Brain microvascular endothelial cell (primary cell): ENCODE data around the gene ADARB2.
"Not testable (repeated sequence)": the region's sequence is repeated elsewhere in the genome, so short reads cannot be mapped to it uniquely, and the experiment has no call there.

Experiments
- DNase-seq: peaks from one replicate; pipeline ENCODE4 v3.0.0-alpha.2; 2020
- H3K27ac ChIP-seq: fragments of 250-450 bp; sonication (Bioruptor Pico); 2 replicates; pipeline ENCODE4 v1.5.1; 2020; ENCODE audit warnings: mild to moderate bottlenecking, moderate library complexity
- H3K27me3 ChIP-seq: fragments of 250-450 bp; sonication (Bioruptor Pico); replicated peaks from 2 replicates; pipeline ENCODE4 v1.5.1; 2020; ENCODE audit warnings: mild to moderate bottlenecking
- H3K36me3 ChIP-seq: fragments of 250-450 bp; sonication (Bioruptor Pico); replicated peaks from 2 replicates; pipeline ENCODE4 v1.5.1; 2020; ENCODE audit warnings: mild to moderate bottlenecking
- H3K4me3 ChIP-seq: 2 replicates; pipeline ENCODE4 v1.5.1; 2011; ENCODE audit warnings: low read depth, mild to moderate bottlenecking, control low read depth, low read length, moderate library complexity
- CTCF ChIP-seq: IDR thresholded peaks from 2 replicates; pipeline ENCODE4 v1.5.1; 2011; ENCODE audit warnings: low read depth, mild to moderate bottlenecking, moderate library complexity, low read length, control low read depth, inconsistent platforms; ENCODE audit errors: missing control alignments
- in situ Hi-C: cut with HindIII; loops from 2 replicates; pipeline ENCODE4 v1.10.0; 2017; ENCODE audit warnings: low sequenced_read_pairs, low pct_ligation_motif_present

Gene ADARB2

DNA sequence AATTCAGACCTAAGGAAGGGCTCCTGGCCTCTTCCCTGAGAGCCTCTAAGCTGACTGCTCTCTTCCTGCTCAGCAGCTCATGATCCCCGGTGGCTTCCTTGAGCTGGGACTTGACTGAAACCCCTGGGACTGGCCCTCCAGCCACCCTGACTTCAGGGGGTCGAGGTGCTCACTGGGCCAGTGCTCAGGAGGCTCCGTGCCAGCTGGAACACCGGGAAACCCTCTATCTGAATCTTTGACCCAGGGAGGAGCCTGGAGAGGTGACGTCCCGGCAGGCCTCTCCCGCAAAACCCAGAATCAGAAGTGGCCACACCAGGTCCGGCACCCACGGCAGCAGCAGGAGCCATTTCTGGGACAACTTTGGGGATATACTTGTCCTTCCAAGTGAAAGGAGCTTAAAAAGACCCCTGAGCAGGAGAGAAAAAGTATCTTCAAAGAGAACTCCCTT lies 570.5 kb downstream of the ADARB2 start:
- H3K27ac ChIP-seq, result no peak overlapping the region
- H3K36me3 ChIP-seq, result no peaks in the 10 kb centered on the region
- no peak for TF ChIP-seq CTCF
- no peak overlapping the region for H3K4me3 ChIP-seq
- in situ Hi-C loops, result no loop called here
- H3K27me3 ChIP-seq, result no peaks in the 10 kb centered on the region
- DNase-seq, result no peak

- DNase-seq, result no peak
- no peaks in the 10 kb centered on the region for H3K27me3 ChIP-seq
- H3K36me3 ChIP-seq, result no peaks in the 10 kb centered on the region
- no peak for TF ChIP-seq CTCF
- H3K27ac ChIP-seq, result no peak overlapping the region
- no peak overlapping the region for H3K4me3 ChIP-seq
- in situ Hi-C loops, result no loop called here
These were observed 571.1 kb downstream of the ADARB2 start for GRCh38 chr10:1166101-1166827.

DNA sequence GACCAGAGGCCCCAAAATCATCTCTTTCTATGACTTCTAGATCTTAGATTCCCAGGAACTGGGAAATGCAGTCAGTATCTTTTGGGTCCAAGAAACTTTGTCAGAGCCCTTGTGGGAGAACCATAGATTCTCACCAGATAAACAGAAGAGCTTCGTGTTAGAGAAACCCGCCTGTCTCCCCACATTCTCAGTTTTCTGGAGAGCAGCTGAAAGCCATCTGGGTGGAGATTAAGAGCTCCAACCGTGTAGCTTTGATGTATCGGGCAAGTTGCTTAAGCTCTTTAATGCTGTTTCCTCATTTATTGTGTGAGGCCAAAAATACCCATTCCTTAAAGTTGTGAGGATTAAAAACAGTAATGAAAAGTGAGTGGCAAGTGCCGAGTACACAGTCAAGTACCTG lies 573.5 kb downstream of the ADARB2 start:
- Histone ChIP-seq H3K27ac (no peak overlapping the region), H3K36me3 (no peaks in the 10 kb centered on the region), H3K4me3 (no peak overlapping the region), H3K27me3 (no peaks in the 10 kb centered on the region)
- in situ Hi-C loops, result no loop called here
- DNase-seq, result no peak
- no peak for TF ChIP-seq CTCF

- Histone ChIP-seq H3K4me3 (no peak overlapping the region), H3K27ac (no peak overlapping the region), H3K36me3 (no peaks in the 10 kb centered on the region), H3K27me3 (no peaks in the 10 kb centered on the region)
- no peak for TF ChIP-seq CTCF
- in situ Hi-C loops, result no loop called here
- DNase-seq, result no peak
These were observed 574.1 kb downstream of the ADARB2 start for GRCh38 chr10:1163204-1163660.

GRCh38 chr10:1162481-1163203 lies 574.7 kb downstream of the ADARB2 start:
- no peak for DNase-seq
- Histone ChIP-seq H3K27ac (no peak overlapping the region), H3K4me3 (no peak overlapping the region), H3K27me3 (no peaks in the 10 kb centered on the region), H3K36me3 (no peaks in the 10 kb centered on the region)
- no peak for TF ChIP-seq CTCF
- in situ Hi-C loops, result no loop called here

- DNase-seq, H3K27me3 ChIP-seq, H3K36me3 ChIP-seq, H3K27ac ChIP-seq, H3K4me3 ChIP-seq, in situ Hi-C loops: not testable (repeated sequence)
These were observed 576.0 kb downstream of the ADARB2 start for GRCh38 chr10:1161315-1161673.
